BJ (cell line): ENCODE data around the gene PURB. TPM values are rescaled to one million over a fixed set of nuclear protein-coding genes. Genes with fewer than 3 reads are reported as not detected.

ENCODE experiments used
- CTCF ChIA-PET: fragments of 350-600 bp; formaldehyde crosslinking; extraction: SDS; loops from one replicate; lab custom pipeline; 2021; ENCODE audit warnings: antibody characterized with exemption, inconsistent platforms; lab: Yijun Ruan, JAX
- POLR2A ChIA-PET: fragments of 300-600 bp; sonication (Branson Sonifier 250); formaldehyde crosslinking; extraction: SDS; loops from one replicate; lab custom pipeline; 2021; ENCODE audit warnings: antibody characterized with exemption; lab: Charles Lee
- DNase-seq: peaks from one replicate; pipeline ENCODE4 v3.0.0-alpha.2; 2011; ENCODE audit warnings: low read depth
- H3K27me3 ChIP-seq: 2 replicates; pipeline ENCODE4 v1.6.0; 2011; ENCODE audit warnings: low read length; ENCODE audit not compliant: control insufficient read depth, insufficient read depth
- H3K36me3 ChIP-seq: 2 replicates; pipeline ENCODE4 v1.5.1; 2011; ENCODE audit warnings: low read length; ENCODE audit not compliant: control insufficient read depth, insufficient read depth
- H3K4me3 ChIP-seq: 2 replicates; pipeline ENCODE4 v1.5.1; 2011; ENCODE audit warnings: low read depth, mild to moderate bottlenecking, control low read depth, low read length
- CTCF ChIP-seq: IDR thresholded peaks from 2 replicates; pipeline ENCODE4 v1.5.1; 2011; ENCODE audit warnings: low read depth, mild to moderate bottlenecking, control low read depth, inconsistent platforms, low read length, moderate library complexity; ENCODE audit not compliant: insufficient read depth
- polyA plus RNA-seq: library from polyadenylated mRNA; depleted of rRNA; stranded (reverse); fragments of >200 nt; gene quantifications from 2 replicates; pipeline ENCODE4 v1.2.3, GENCODE V29; 2011

Gene PURB
- polyA plus RNA-seq, 1 experiment: 2.5 TPM

- ChIA-PET CTCF (interaction anchor here (0.6 to 2.7 kb wide), 15 partner anchors 9 to 334 kb away, joined by 3 to 20 read pairs (median 4); no protein-coding TSS in a partner anchor), POLR2A (no interaction called here)
- Histone ChIP-seq H3K36me3 (no peaks in the 10 kb centered on the region), H3K4me3 (no peak overlapping the region), H3K27me3 (peaks cover under 1% of the 10 kb centered on the region; the same call in 1 of the 2 replicates)
- no peak for DNase-seq
- peak; percentile 91 for TF ChIP-seq CTCF
Measured at GRCh38 chr7:44921607-44922350, 36.4 kb upstream of the PURB start.

- H3K36me3 ChIP-seq: no peaks in the 10 kb centered on the region
- no peak overlapping the region for H3K4me3 ChIP-seq
- H3K27me3 ChIP-seq: no peaks in the 10 kb centered on the region
- DNase-seq: no peak
- TF ChIP-seq CTCF: no peak
- CTCF ChIA-PET: interaction anchor here (0.7 to 3.4 kb wide), 11 partner anchors 11 to 338 kb away, joined by 3 to 26 read pairs (median 3); partner anchors contain the start of genes PURB and TMED4
- POLR2A ChIA-PET: no interaction called here
Measured at GRCh38 chr7:44920119-44920518, 34.8 kb upstream of the PURB start.

GRCh38 chr7:44918029-44918428 is 32.7 kb upstream of the PURB start:
- H3K27me3 ChIP-seq: no peaks in the 10 kb centered on the region
- POLR2A ChIA-PET: no interaction called here
- no peaks in the 10 kb centered on the region for H3K36me3 ChIP-seq
- CTCF ChIA-PET: interaction anchor here (1.1 to 3.4 kb wide), 3 partner anchors 10 to 194 kb away, joined by 3 to 26 read pairs (median 4); partner anchors contain the start of gene TBRG4
- H3K4me3 ChIP-seq: no peak overlapping the region
- no peak for TF ChIP-seq CTCF
- no peak for DNase-seq

- ChIA-PET CTCF (interaction anchor here (0.6 to 1.3 kb wide), 3 partner anchors 12 to 219 kb away, joined by 3 to 4 read pairs (median 3); partner anchors contain the start of gene TBRG4), POLR2A (no interaction called here)
- Histone ChIP-seq H3K36me3 (no peaks in the 10 kb centered on the region), H3K4me3 (no peak overlapping the region), H3K27me3 (no peaks in the 10 kb centered on the region)
- no peak for TF ChIP-seq CTCF
- DNase-seq: no peak
Measured at GRCh38 chr7:44917465-44917864, 32.1 kb upstream of the PURB start.

- POLR2A ChIA-PET: no interaction called here
- CTCF ChIA-PET: no interaction called here
Measured at GRCh38 chr7:44914992-44915607, 29.8 kb upstream of the PURB start.

More at GRCh38 chr7:44914992-44915607, 29.8 kb upstream of the PURB start:
- no peak overlapping the region for H3K4me3 ChIP-seq
- no peaks in the 10 kb centered on the region for H3K36me3 ChIP-seq
- DNase-seq: no peak
- TF ChIP-seq CTCF: no peak
- H3K27me3 ChIP-seq: no peaks in the 10 kb centered on the region
